HUES64 (cell line): ENCODE measurements around the gene GFRA1.
"Not testable (repeated sequence)": the region's sequence is repeated elsewhere in the genome, so short reads cannot be mapped to it uniquely, and the experiment has no call there.

Experiments
- H3K27ac ChIP-seq: 2 replicates; pipeline ENCODE4 v1.7.0; 2013; ENCODE audit warnings: low read depth, low read length, inconsistent platforms
- H3K27me3 ChIP-seq: 2 replicates; pipeline ENCODE4 v1.6.1; 2013; ENCODE audit warnings: mild to moderate bottlenecking, low read length; ENCODE audit not compliant: insufficient read depth
- H3K36me3 ChIP-seq: 2 replicates; pipeline ENCODE4 v1.6.1; 2013; ENCODE audit warnings: mild to moderate bottlenecking, low read length; ENCODE audit not compliant: insufficient read depth
- H3K4me1 ChIP-seq: 2 replicates; pipeline ENCODE4 v1.6.1; 2013; ENCODE audit warnings: mild to moderate bottlenecking, low read length, moderate library complexity; ENCODE audit not compliant: insufficient read depth
- H3K4me3 ChIP-seq: 2 replicates; pipeline ENCODE4 v1.5.1; 2013; ENCODE audit warnings: mild to moderate bottlenecking, low read length, moderate library complexity
- H3K9ac ChIP-seq: 2 replicates; pipeline ENCODE4 v1.6.1; 2013; ENCODE audit warnings: mild to moderate bottlenecking, low read depth, low read length
- H3K9me3 ChIP-seq: 2 replicates; pipeline ENCODE4 v1.6.1; 2013; ENCODE audit warnings: low read depth, low read length; ENCODE audit not compliant: insufficient read depth
- WGBS: fragments of 150-250, 120-280 bp; methylation state at CpG from one replicate; pipeline ENCODE4 v1.1.7; 2013; ENCODE audit warnings: missing lambda C conversion rate; 5-methylcytosine and 5-hydroxymethylcytosine counted together

GFRA1 gene

GRCh38 chr10:116059320-116059719 lies 213.7 kb downstream of the GFRA1 start:
- Histone ChIP-seq H3K9ac (no peak overlapping the region), H3K4me1 (peaks cover 7% of the 10 kb centered on the region; the same call in 1 of the 2 replicates), H3K27ac (no peak overlapping the region), H3K4me3 (no peak overlapping the region), H3K9me3 (no peaks in the 10 kb centered on the region), H3K36me3 (no peaks in the 10 kb centered on the region), H3K27me3 (no peaks in the 10 kb centered on the region)
- WGBS: 92% methylated on average over 7 of the region's 7 CpGs

GRCh38 chr10:116056445-116057293 lies 216.3 kb downstream of the GFRA1 start:
- H3K27me3 ChIP-seq: no peaks in the 10 kb centered on the region
- H3K4me1 ChIP-seq: peaks cover 7% of the 10 kb centered on the region; the same call in 1 of the 2 replicates
- no peak overlapping the region for H3K4me3 ChIP-seq
- no peaks in the 10 kb centered on the region for H3K9me3 ChIP-seq
- WGBS: 98% methylated on average over 10 of the region's 11 CpGs
- no peak overlapping the region for H3K27ac ChIP-seq
- H3K9ac ChIP-seq: no peak overlapping the region
- H3K36me3 ChIP-seq: no peaks in the 10 kb centered on the region

GRCh38 chr10:116055917-116056252 lies 217.1 kb downstream of the GFRA1 start:
- WGBS: 87% methylated on average over 2 of the region's 3 CpGs
- no peak overlapping the region for H3K9ac ChIP-seq

GRCh38 chr10:116055252-116055916 lies 217.6 kb downstream of the GFRA1 start:
- peaks cover 7% of the 10 kb centered on the region; the same call in 1 of the 2 replicates for H3K4me1 ChIP-seq
- no peaks in the 10 kb centered on the region for H3K36me3 ChIP-seq
- no peak overlapping the region for H3K9ac ChIP-seq
- H3K27ac ChIP-seq: no peak overlapping the region
- WGBS: 87% methylated on average over 14 of the region's 14 CpGs
- H3K9me3 ChIP-seq: no peaks in the 10 kb centered on the region
- H3K4me3 ChIP-seq: no peak overlapping the region
- no peaks in the 10 kb centered on the region for H3K27me3 ChIP-seq

More at GRCh38 chr10:116055917-116056252, 217.1 kb downstream of the GFRA1 start:
- Histone ChIP-seq H3K4me3 (no peak overlapping the region), H3K4me1 (peaks cover 7% of the 10 kb centered on the region; the same call in 1 of the 2 replicates), H3K36me3 (no peaks in the 10 kb centered on the region), H3K27ac (no peak overlapping the region), H3K27me3 (no peaks in the 10 kb centered on the region), H3K9me3 (no peaks in the 10 kb centered on the region)

GRCh38 chr10:116053910-116054309 lies 219.1 kb downstream of the GFRA1 start:
- peaks cover 7% of the 10 kb centered on the region; the same call in 1 of the 2 replicates for H3K4me1 ChIP-seq
- no peaks in the 10 kb centered on the region for H3K36me3 ChIP-seq
- no peak overlapping the region for H3K9ac ChIP-seq
- no peaks in the 10 kb centered on the region for H3K9me3 ChIP-seq
- WGBS: 62% methylated on average over 4 of the region's 4 CpGs
- H3K27ac ChIP-seq: no peak overlapping the region
- H3K4me3 ChIP-seq: no peak overlapping the region
- no peaks in the 10 kb centered on the region for H3K27me3 ChIP-seq

- not testable (repeated sequence) for H3K27ac ChIP-seq, H3K4me1 ChIP-seq, H3K36me3 ChIP-seq, H3K27me3 ChIP-seq, H3K9me3 ChIP-seq, H3K9ac ChIP-seq, H3K4me3 ChIP-seq
- WGBS: 97% methylated on average over 3 of the region's 3 CpGs
Observed at GRCh38 chr10:116053009-116053730, 219.8 kb downstream of the GFRA1 start.

GRCh38 chr10:116052522-116052921 lies 220.5 kb downstream of the GFRA1 start:
- not testable (repeated sequence) for H3K36me3 ChIP-seq, H3K9ac ChIP-seq, H3K4me1 ChIP-seq, H3K9me3 ChIP-seq, H3K27me3 ChIP-seq, H3K27ac ChIP-seq, H3K4me3 ChIP-seq
- no CpG with 5 or more reads among the region's 3 CpGs for WGBS

- Histone ChIP-seq H3K9me3 (no peaks in the 10 kb centered on the region), H3K4me1 (no peaks in the 10 kb centered on the region), H3K27ac (no peak overlapping the region), H3K4me3 (no peak overlapping the region), H3K36me3 (no peaks in the 10 kb centered on the region), H3K27me3 (no peaks in the 10 kb centered on the region), H3K9ac (no peak overlapping the region)
- 92% methylated on average over 5 of the region's 5 CpGs for WGBS
Observed at GRCh38 chr10:116049974-116050304, 223.1 kb downstream of the GFRA1 start.

GRCh38 chr10:116049158-116049973 lies 223.6 kb downstream of the GFRA1 start:
- Histone ChIP-seq H3K9me3 (no peaks in the 10 kb centered on the region), H3K36me3 (no peaks in the 10 kb centered on the region), H3K27ac (no peak overlapping the region), H3K4me3 (no peak overlapping the region), H3K27me3 (no peaks in the 10 kb centered on the region), H3K4me1 (no peaks in the 10 kb centered on the region), H3K9ac (no peak overlapping the region)
- 94% methylated on average over 10 of the region's 10 CpGs for WGBS

GRCh38 chr10:116045366-116046356 lies 227.3 kb downstream of the GFRA1 start:
- Histone ChIP-seq H3K27ac (no peak overlapping the region), H3K4me3 (no peak overlapping the region), H3K9ac (no peak overlapping the region), H3K27me3 (no peaks in the 10 kb centered on the region), H3K36me3 (no peaks in the 10 kb centered on the region), H3K4me1 (no peaks in the 10 kb centered on the region), H3K9me3 (no peaks in the 10 kb centered on the region)
- 96% methylated on average over 13 of the region's 13 CpGs for WGBS
